ENCODE results near the gene ABCC2.

DNA sequence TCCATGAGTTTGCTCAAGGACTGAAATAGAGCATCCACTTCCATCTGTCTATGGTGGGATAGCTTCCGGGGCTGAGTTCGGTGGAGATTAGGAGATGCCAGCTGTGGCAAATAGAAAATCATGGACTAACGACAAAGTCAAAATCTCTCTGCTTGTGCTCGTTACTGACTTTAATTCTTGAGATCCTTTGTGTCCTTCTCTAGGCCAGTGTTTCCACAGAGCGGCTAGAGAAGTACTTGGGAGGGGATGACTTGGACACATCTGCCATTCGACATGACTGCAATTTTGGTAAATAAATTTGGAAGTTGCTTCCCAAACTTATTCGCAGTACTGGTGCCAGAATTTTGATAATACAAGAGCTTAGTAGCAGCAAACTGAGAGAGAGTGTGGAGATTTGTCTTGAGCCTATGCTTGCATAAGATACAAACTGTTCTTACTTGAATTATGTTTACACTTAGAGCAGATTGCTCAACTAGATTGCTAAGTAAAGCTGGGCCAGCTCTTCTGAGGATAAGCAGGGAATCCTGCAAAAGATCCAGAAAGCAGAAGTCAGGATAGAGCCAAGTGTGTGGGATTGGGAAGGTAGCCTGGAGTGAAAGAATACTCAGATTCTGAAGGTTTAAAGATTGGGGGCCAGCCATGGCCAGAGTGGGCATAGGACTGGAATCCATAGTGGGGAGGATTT lies 27.6 kb downstream of the ABCC2 start:
- TF ChIP-seq, protein P1, sequence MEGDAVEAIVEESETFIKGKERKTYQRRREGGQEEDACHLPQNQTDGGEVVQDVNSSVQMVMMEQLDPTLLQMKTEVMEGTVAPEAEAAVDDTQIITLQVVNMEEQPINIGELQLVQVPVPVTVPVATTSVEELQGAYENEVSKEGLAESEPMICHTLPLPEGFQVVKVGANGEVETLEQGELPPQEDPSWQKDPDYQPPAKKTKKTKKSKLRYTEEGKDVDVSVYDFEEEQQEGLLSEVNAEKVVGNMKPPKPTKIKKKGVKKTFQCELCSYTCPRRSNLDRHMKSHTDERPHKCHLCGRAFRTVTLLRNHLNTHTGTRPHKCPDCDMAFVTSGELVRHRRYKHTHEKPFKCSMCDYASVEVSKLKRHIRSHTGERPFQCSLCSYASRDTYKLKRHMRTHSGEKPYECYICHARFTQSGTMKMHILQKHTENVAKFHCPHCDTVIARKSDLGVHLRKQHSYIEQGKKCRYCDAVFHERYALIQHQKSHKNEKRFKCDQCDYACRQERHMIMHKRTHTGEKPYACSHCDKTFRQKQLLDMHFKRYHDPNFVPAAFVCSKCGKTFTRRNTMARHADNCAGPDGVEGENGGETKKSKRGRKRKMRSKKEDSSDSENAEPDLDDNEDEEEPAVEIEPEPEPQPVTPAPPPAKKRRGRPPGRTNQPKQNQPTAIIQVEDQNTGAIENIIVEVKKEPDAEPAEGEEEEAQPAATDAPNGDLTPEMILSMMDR (IDR thresholded peaks at IDR 0.05) = no peak
- no peak for TF ChIP-seq ZFX (IDR thresholded peaks at IDR 0.05; ENCODE audit: borderline replicate concordance)

Data from 22Rv1 (cell line).